GM18507 (cell line): ENCODE results near the gene MAD1L1.

Experiments
- DNase-seq: peaks from one replicate; pipeline ENCODE4 v3.0.0; 2011; ENCODE audit warnings: low read depth; ENCODE audit not compliant: insufficient read length; ENCODE audit errors: extremely low spot score
- FAIRE-seq: peaks from 2 replicates; lab custom pipeline; 2011; peaks lifted over from hg19 to GRCh38; lab: Jason Lieb, UNC

MAD1L1 gene

DNA sequence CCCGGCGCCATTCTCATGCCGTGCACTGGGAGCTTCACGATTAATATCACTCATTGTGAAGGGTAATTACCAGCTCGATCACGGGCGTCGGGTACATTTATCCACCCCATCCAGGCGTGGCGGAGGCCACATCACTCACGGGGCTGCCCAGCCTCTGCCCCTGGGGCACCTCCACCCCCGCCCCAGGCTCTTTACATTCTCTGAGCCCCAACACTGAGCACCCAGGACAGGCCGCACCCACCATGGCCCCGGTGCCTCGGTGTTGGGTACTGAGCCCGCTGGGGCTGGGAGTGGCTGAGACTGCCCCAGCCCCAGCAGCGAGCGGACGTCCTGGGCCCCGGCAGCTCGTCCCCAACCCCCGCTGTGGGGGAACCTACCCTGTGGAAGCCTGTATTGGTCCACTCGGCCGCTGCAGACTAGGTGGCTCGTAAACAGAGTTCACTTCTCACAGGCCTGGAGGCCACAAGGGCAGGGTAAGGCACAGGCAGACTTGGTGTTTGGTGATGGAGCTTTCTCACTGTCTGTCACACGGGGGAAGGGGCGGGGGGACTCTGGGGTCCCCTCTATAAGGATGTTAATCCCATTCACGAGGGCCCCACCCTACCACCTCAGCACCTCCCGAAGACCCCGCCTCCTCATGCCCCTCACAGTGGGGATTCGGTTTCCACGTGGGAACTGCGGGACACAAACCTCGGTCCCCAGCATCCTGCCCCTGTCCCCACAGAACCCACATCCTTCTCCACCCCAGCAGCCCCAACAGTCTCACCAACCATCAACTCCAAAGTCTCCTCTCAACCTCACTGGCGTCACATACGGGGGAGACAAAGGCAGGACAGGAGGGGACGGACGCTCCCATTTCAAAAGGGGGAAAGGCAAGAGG lies 378.5 kb downstream of the MAD1L1 start:
- DNase-seq: no peak
- no peak for FAIRE-seq

DNA sequence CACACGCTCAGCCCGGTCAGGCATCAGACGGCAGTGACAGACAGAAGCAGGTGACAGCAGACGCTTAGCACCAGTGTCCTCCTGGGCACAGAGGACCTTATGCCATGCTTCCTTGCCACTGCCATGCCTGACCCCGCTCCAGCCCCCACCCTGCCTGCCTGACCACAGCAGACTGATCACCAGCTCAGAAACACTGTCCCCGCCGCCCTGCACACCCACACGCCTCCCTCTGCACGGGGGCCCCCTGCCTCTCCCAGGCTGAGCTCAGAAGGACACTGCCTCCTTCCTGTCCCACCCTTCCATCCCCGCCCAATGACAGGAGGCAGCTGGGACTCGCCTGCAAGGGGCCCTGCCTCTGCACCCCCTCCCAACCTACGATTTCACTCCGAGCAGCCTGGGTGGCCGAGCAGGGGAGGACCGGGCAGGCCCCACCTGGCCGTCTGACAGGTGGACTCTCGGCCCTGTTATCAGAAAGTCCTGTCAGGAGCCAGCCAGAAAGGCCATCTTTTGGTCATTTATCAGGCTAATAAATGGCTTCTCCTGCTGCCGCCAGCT lies 379.2 kb downstream of the MAD1L1 start:
- DNase-seq (no peak), FAIRE-seq (no peak)

DNA sequence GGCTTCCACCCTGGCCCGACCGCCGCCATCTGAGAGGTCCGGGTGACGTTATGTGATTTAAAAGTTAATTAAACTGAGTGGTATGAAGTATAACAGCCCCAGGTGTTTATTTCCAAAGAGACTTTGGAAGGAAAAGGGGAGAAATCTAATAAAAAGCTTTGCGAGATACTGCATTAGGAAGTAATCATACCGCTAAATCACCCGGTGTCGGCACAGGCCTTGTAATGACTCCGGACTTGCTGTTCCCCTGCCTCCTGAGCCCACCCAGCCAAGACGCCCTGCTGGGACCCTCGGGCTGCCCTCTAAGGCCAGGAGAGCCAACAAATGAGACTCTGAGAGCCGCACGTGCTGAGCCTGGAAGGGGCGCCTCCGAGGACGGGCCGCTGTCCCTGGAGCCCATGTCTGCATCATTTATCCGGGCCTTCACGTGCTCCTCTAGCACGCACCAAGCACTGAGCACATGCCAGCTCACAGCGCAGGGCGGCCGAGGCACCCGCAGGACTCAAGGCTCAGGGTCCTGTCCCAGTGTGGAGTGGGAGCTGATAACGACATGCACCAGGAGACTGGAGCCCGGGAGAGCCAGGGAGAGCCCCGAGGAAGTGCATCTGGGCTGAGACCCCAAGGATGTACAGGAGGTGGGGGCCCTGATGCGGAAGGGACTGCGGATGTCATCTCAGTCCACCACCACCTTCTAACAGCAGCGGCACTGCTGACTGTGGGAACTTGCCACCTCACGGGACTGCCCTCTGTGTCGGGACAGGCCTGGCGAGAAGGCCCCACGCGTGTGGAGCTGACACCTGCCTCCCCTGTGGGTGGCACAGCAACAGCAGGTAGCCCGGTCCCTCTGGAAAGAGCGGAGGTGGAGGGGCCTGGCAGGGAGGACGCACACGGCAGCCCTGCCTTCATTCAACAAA lies 380.0 kb downstream of the MAD1L1 start:
- FAIRE-seq (no peak), DNase-seq (no peak)

DNA sequence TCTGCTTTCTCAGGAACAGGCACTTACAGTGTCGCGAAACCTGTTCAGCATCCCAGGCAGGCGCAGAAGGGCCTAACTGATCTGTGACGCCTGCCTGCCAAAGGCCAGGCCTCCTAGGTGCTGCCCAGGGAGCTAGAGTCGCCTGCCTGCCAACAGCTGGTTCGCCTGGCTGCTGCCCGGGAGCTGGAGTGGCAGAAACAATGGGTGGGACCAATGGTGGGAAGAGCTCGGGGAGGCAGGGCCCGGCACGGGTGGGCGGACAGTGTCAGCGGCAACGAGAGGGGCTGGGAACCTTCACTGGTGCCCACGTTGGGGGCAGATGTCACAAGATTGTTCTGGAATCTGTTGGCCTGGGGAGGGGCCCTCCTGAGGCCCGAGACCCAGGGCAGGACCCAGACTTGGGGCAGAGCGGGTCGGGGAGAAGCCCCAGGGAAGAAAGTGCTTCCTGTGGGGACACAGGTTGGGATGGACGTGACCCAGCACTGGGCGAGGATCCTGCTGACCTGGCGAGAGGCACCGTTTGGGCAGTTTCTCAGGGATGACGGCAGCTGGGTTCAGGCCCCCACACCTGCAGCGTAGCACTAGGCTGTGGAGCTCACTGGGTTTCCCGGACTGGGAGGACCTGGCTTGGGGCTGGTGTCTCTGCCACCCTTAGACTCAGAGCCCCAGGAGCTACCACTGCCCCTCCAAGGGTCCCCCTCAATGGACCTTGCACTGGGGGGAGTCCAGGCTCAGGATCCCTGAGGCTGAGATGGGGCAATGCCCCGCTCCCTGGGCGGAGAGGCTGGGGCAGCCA lies 380.8 kb downstream of the MAD1L1 start:
- DNase-seq (no peak), FAIRE-seq (no peak)

DNA sequence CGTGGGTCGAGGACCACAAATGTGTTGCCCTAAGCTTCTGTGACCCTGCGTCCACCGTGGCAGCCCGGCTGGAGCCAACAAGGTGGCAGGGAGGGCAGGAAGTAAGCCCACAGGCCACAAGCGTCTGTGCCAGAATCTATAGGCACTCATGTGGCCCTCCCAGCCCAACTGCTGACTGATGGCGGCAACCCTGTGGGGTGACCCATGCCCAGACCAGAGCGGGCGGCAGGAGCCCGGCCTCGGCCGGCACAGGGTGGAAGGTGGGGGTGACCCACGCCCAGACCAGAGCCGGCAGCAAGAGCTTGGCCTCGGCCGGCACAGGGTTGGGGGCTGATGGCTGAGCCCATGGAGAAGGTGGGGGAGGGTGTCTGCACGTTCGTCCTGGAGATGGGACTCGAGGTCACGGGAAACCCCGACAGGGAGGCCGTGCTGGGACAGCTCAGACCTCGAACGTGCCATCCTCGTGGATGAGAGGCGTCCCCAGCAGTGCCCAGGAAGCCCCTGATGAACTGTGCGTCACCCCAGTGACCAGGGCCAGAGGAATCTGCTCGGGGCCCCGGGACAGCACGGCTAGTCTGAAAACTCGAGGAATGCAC lies 381.7 kb downstream of the MAD1L1 start:
- no peak for FAIRE-seq
- no peak for DNase-seq

DNA sequence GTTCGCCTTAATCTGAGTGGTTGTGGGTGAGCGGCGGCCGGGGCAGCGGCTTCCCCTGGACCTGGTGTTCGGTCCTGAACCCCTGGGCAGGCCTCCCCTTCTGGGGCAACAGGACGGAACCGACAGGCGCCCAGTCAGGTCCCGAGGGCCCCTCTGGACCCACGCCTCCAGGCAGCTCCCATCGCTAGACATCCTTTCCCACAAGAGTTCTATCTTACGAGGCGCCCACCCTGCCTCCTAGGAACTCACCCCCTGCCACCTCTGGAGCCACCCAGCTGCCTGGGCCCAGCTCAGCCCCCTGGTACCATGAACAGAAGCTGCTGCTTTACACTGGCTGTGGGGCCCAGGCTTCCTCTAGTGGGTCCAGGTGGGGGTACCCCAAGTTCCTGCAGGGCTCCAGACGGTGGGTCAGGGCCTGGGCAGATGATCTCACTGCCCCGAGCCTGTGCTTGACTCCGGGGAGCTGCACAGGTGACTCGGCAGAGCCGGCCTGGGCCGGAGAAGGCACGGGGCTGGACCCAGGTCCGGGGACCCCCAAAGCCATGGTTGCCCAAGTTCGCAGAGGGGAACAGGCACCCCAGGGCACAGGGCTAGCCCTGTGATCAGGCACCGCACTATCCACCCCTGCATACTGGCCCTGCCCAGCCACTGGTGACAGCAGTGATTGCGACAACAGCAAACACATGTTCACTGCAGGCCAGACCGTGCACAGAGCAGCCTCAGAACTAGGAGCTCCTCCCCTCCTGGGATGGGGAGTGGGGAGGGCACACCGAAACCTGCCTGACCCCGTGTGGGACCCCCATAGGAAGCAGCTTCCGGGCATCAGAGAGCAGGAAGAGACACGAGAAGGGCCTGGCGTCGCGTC lies 382.4 kb downstream of the MAD1L1 start:
- FAIRE-seq (no peak), DNase-seq (no peak)

DNA sequence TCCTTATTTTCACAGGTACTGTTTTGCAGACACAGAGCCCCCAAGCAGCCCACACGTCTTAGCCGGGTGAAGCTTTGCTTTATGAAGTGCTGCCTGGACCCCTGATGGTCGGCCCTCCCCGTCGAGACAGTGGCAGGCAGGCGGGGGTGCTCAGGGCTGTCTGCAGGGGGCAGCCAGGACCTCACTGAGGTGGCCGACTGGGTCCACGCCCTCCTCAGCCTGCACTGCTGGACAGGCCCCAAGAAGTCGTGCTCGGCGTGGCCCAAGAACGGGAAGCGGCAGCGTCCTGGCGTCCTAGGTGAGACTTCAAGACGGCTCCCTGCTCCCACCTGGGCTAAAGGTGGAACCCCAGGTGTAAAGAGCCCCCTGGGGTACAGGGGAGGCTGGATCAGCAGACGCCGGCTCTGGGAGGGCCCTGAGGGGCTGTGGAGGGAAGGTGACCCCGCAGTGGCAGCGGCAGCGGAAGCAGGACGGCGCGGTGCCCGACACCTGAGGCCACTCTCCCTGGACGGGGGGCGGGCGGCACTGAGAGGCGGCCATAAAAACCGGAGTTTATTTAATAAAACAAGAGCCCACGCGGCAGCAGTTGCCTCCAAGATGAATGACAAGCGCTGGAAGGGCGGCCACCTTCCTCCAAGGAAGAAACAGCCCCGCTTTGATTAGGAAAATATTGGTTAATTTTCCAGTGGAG lies 383.2 kb downstream of the MAD1L1 start:
- DNase-seq (no peak), FAIRE-seq (no peak)

DNA sequence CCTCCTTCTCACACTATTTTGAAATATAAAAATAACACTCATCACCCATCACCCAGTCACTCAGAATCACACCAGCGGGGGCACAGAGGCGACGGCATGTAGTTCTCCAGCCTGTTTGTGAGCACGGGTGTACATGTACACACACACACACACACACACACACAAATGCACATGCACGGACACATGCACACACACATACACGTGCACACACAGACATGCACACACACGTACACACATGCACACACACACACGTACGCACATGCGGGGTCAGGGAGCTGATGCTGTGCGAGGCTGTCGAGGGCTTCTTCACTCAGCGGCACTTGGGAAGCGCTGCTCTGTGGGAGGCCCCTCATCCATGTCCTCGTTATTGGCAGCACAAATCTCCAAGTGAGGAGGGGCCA lies 383.8 kb downstream of the MAD1L1 start:
- DNase-seq (no peak), FAIRE-seq (no peak)

DNA sequence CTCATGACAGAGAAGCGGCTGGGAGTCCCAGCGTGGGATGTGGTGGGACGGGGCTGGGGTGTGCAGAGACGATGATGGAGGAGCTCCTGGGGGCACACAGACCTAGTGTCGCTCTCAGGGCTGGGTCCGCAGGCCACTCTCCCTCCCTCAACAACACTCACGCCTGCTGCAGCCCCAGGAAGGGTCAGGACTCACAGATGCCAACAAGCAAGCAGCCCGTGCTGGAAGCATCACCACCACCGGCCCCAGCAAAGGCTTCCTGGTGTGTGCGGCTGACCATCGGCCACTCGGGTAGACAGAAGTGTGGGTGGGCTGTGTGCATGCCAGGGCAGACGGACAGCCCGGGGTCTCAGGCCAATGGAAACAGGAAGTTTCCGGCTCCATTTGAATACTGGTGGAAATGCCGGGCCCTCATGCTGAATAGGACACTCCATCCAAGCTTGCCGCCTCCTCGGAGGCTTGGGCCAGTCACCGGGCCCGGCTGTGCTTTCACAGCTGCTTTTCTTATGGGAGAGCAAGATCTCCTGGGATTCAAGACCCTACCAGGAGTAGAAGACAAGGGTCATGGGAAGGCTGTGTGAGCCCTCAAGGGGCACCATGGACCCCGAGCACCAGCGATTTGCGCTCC lies 384.6 kb downstream of the MAD1L1 start:
- FAIRE-seq (no peak), DNase-seq (no peak)

DNA sequence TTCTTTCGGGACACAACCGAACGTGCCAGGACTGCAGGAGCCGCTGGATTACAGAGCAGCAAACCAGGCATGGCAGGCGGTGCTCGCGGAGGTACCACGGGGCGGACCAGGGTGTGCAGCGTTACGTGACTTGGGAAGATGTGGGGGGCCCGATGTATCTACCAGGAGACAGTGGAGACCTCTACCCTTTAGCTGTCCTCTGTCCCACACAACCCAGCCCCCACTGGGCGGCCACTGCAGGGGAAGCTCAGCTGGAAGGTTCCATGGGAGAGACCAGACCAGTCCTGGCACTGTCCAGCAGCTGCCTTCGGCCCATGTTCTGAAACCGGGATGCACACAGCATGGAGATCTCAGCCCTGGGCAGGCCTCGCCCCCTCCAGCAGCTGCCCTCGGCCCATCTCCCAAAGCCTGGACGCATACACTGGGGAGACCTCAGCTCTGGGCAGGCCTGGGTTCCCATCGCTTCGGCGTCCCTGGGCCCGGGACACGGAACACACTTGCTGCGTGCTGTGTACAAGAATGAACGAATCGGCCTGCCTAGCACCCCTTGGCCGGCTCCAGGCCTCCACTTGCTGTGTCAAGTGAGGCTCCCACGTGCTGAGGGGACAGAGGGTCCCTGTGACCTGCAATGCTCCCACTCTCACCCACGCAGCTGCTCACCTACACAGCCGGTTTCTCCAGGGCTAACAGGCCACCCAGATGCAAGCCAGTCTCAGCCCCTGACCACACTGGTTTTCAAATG lies 385.3 kb downstream of the MAD1L1 start:
- DNase-seq (no peak), FAIRE-seq (no peak)

DNA sequence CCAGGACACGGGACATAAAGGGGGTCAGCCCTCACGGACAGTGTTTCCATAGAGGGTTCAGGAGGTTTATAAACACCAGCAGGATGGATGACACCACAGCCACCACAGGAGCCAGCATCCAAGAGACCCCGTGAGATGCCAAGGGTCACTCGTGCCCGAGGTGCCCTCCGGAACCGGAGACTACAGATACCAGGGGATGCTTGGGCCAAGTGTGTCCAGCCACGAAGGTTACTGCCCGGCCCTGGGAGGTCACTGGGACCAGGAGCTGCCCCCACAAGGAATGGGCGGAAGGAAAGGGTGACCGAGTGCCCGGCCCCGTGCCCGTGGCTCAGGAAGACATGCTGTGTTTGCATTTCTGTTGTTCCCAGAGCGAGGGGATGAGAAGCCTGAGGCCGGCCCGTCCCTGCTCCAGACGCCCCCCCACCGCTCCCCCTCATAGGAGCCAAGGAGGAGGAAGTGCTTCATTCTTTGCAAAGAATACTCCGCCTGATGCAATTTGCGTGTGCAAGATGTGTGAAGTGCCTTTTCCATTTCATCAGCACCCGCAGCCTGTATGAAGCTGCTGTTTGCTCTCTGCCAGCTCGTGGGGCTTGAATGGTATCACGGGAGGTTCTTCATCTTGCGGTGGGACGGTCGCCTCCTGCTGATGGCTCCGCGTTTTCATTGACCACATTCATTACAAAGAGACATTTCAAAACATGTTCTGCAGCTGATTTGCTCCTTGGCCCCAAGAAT lies 386.2 kb downstream of the MAD1L1 start:
- DNase-seq (no peak), FAIRE-seq (no peak)

DNA sequence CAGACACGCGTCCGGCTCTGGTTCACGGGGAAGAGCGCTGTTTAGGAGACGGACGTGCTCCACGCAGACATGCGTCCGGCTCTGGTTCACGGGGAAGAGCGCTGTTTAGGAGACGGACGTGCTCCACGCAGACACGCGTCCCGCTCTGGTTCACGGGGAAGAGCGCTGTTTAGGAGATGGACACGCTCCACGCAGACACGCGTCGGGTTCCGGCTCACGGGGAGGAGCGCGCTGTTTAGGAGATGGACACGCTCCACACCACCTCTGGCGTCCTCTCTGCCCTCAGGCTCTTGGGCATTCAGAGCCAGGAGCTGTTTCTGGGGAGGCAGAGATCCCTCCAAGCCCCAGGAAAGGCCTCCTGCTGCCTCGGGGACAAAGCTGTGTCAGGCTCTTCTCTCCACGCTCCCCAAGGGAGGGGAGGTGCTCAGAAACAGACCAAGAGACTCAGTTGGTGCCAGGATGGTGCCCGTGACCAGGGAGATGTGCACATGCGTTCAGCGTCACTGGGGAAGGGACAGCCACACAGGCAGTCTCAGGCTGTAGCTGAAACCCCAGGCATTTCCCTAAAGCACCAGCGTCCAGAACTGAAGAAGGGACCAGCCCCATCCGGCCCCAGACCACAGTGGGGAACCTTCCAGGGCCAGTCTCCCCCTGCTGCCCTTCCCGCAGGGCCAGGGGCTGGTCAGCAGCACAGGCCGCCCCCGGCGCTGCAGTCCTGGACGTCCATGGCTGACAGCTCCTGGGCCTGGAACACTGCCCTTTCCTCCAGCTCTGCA lies 387.0 kb downstream of the MAD1L1 start:
- DNase-seq: no peak
- FAIRE-seq: no peak

DNA sequence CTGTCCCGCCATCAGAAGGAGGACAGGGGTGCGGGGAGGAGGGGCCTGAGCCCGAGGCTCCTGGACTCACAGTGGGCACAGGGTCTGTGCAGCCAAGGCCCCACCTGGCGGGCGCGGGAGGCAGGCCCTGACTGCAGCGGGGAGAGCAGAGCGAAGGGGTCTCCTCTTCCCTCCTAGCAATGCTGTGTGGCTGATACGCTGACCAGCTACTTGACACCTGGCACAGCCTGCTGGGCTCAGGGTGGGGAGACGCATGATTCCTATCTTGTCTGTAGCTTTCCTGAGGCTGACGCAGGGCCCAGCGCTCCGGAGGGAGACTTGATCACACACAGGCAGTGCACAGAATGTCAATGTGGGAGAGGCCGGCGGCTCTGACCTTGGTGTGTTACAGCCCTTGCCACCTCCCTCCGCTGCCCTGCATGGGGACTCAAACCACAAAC lies 387.8 kb downstream of the MAD1L1 start:
- DNase-seq (no peak), FAIRE-seq (no peak)

DNA sequence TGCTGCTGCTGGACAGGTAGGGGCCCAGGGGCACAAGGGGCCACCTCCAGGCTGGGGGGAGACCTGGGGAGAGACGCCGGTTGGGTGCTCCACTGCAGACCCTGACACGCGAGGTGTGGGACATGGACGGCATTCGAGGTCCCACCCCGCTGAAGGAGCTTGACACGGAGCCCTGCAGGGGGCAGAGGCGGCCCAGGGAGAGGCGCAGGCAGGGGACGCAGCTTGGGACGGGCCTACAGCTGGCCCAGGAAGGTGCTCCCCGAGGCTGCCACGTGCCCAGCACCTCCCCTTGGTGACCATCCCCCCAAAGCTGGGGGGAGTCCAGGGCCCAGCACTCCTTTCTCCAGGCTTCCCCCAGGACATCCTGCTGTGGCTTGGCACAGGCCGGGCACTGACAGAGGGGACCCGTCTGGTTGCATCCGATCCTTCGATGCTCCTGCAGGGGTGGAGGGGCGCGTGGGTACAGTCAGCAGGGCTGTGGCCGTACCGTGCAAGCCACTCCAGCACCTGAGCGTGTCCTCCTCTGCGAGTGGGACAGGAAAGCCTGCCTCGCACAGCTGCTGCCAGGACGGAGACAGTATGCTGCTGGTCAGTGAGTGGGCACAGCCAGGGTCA lies 388.3 kb downstream of the MAD1L1 start:
- FAIRE-seq: no peak
- DNase-seq: no peak

DNA sequence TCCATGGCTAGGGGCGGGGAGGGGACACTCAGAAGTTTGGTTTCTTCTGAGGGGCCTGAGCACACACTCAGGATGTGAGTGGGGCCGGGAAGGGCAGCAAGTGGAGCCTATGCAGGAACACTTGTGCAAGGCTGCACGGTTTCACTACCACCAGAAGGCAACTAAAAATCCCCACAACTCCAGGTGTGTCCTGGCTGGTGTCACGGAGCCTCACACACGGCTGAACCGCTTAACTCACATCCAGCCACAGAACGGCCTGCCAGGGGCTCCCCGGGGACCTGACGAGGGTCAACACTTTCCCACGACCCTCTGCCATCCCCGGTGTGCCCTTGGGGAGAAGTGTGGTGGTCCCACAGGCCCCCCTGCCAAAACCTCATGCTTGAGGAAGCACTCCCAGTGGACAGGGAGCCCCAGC lies 388.8 kb downstream of the MAD1L1 start:
- FAIRE-seq (no peak), DNase-seq (no peak)
